ENCODE measurements around the gene CGREF1.

GRCh38 chr2:27058210-27058609, 60.7 kb downstream of the CGREF1 start:
- TF ChIP-seq CTCF (IDR thresholded peaks at IDR 0.05; ENCODE audit: poor library complexity, severe bottlenecking) (no peak), EZH2 (IDR thresholded peaks at IDR 0.05; ENCODE audit: borderline replicate concordance, insufficient read depth, low read length, poor library complexity, severe bottlenecking) (no peak)
